ENCODE results near the gene LSG1.

LSG1 gene

GRCh38 chr3:194687638-194688199, 15.7 kb upstream of the LSG1 start:
- DNase-seq: peak in 28 of 56 donors; percentile 4 to 63 (median 24)

- peak in 8 of 56 donors; percentile 9 to 43 (median 20) for DNase-seq
Observed at GRCh38 chr3:194686816-194687637, 15.0 kb upstream of the LSG1 start.

GRCh38 chr3:194686414-194686815, 14.4 kb upstream of the LSG1 start:
- peak in 2 of 56 donors; percentile 21 to 22 for DNase-seq

GRCh38 chr3:194685718-194686413, 13.9 kb upstream of the LSG1 start, which contains the start of gene FAM43A:
Gene FAM43A, plus strand, starts transcription at chr3:194685883. Its CDS starts 944 bp downstream, at chr3:194686827.
- DNase-seq: peak in 54 of 56 donors; percentile 26 to 89 (median 68)

- DNase-seq: no peak
Observed at GRCh38 chr3:194685065-194685717, 13.2 kb upstream of the LSG1 start.

GRCh38 chr3:194683380-194683779, 11.4 kb upstream of the LSG1 start:
- no peak for DNase-seq

GRCh38 chr3:194682694-194683310, 10.8 kb upstream of the LSG1 start:
- DNase-seq: peak in 47 of 56 donors; percentile 20 to 84 (median 50)

- DNase-seq: no peak
Observed at GRCh38 chr3:194682189-194682693, 10.2 kb upstream of the LSG1 start.

GRCh38 chr3:194680888-194681615, 9.1 kb upstream of the LSG1 start:
- DNase-seq: no peak

- DNase-seq: no peak
Observed at GRCh38 chr3:194676471-194676870, 4.5 kb upstream of the LSG1 start.

GRCh38 chr3:194675680-194676079, 3.7 kb upstream of the LSG1 start:
- DNase-seq: no peak

- DNase-seq: peak in 2 of 56 donors; percentile 14 to 16
Observed at GRCh38 chr3:194675081-194675640, 3.2 kb upstream of the LSG1 start.

GRCh38 chr3:194673761-194674160, 1.8 kb upstream of the LSG1 start:
- no peak for DNase-seq

GRCh38 chr3:194672876-194673275, 885 bp upstream of the LSG1 start:
- no peak for DNase-seq

GRCh38 chr3:194671511-194671899, 486 bp downstream of the LSG1 start:
- DNase-seq: no peak

- DNase-seq: no peak
Observed at GRCh38 chr3:194667363-194667762, 4.6 kb downstream of the LSG1 start.

- DNase-seq: no peak
Observed at GRCh38 chr3:194664857-194665256, 7.1 kb downstream of the LSG1 start.

GRCh38 chr3:194661946-194662345, 10.0 kb downstream of the LSG1 start:
- DNase-seq: no peak

GRCh38 chr3:194661374-194661773, 10.6 kb downstream of the LSG1 start:
- no peak for DNase-seq

- no peak for DNase-seq
Observed at GRCh38 chr3:194659778-194660177, 12.2 kb downstream of the LSG1 start.
